ENCODE data around the gene SEL1L.
"Not testable (repeated sequence)": the region's sequence is repeated elsewhere in the genome, so short reads cannot be mapped to it uniquely, and the experiment has no call there.

SEL1L gene

DNA sequence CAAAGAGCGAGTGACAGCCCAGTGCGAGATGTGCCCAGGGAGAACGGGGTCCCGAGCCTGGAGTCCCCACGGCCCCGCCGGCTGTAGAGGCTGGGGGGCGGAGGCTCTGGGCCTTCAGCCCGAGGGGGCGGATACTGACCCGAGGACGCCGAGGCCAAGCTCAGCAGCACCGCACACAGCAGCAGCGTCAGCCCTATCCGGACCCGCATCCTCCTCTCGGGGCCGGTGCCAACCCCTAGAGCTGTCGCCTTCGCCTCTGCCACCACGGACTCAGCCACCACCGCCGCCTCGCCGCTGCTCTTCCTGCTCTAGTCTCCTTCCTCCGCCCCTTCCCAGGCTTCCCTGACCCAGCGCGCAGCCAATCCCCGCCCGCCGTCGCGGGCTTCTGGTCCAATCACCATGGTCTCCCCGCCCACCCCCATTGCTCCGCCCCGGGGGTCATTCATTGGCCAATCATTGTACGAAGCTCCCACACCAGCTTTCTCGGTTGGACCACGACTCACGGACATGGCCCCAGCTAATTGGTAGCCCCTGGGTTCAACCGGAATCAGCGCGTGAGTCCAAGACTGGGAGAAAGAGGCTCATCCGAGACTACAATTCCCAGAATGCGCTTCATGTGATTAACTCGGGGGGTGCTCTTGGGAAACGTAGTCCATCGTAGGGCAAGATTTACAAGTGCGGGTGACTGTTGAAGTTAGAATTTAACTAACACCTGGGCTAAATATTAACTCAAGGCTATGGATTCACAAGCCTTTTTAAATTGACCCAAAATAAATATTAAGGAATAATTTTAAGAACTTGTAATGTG, at the start of gene SEL1L:
TSS of gene SEL1L (minus strand) at position 318 of the 808 bp plus-strand sequence. CDS start at position 209, 109 bp downstream.
- peak; percentile 100 for DNase-seq

DNA sequence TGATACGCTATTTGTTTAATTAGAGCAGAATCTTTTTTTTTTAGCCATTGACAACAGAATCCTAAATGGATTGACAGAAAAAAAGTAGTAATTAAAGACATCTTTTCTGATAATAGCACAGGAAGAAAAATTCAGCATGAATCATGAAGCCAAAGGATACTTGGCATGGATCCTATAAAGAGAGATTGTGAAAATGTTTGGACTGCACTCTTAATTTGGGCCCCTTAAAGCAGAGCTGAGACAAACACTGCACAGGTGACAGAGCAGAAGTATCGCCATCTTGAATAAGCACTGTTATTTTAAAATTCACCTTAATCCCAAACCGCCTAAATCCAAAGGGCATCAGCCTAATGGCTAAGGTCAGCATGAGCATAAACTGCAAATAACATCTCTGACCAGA, 48.8 kb upstream of the SEL1L start:
- DNase-seq, result no peak

DNA sequence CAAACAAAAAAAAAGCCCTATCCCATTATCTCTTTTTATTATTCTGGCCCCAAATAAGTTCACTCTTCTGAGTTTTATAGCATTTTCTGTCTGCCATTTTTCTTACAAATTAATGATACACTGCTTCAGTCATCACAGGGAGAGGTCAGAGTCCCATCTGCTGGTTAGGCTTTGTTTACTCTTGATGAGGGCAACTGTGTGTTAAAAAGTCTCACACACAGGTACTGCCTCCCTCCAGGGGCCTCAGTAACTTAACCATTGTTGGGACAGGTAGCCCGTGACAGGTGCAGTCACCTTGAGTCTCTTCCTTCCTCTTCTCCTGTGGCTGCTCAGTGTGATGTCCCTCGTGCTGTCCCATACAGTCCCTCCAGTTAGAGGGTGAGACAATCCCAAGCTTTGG, 45.5 kb upstream of the SEL1L start:
- DNase-seq, result no peak

DNA sequence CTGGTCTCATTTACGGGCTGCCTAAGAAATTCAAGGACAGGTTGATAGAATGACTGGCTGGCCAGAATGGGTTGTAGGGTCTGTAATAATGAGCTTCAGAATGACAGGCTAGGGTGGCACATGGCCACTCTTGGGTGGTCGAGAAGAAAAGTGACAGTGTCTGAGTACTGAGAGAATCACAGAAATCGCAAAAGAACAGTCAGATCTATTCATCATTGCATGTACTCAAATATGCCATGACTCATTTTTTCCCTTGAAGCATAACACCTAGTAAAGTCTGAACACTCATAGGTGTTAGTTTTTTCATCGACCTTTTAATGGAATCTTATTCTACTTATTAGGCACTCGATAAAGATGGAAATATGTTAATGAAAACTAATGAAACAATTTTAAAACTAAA, 37.8 kb upstream of the SEL1L start:
- DNase-seq, result no peak

DNA sequence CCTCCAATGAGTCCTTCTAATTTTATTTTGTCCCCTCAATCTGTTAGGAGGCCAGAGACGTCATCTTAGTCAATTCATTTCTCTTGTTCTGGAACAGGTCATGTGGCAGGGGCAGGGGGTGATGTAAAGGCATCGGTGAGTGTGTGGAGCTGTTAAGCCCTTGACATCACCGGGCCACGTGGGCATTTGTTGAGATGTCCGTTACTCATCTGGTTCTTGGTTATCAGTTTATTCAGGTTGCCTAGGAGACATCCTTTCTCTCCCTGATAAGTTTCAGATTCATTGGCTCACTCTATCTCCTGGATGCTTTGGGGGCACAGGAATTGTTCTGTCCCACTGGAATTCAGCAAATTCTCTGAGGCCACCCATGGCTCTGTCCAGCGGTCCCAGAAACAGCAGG, 33.6 kb upstream of the SEL1L start:
- no peak for DNase-seq

DNA sequence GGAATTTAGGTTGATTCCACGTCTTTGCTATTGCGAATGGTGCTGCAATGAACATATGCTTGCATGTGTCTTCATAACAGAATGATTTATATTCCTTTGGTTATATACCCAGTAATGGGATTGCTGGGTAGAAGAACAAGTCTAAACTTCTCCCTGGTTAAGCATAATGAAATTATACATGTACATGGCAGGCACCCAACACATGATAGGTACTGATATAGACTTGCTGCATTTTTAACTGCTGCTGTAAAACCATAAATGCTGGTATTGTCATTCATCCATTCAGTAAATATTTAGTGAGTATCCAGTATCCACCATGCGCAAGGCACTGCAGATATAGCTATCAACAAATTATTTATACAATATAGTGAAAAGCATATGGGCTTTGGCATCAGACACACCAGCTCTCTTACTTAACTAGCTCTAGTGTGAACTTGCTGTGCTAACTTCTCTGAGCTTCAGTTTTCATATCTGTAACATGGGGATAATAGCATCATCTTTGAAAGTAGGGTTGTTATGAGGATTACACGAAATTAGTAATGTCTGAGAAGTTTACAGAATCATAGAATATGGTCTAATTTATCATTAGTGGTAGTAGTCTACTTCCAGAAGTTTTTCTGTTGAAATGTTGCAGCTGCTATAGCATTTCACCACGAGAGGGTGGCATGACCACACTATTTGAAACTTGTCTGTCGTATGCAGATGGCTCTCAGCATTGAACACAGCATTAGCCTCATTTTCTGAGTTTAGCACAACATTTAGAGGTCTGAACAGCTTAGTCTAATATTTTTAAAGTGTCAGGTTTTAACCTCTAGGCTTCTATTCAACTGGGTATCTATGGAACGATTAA, 32.0 kb upstream of the SEL1L start:
- no peak for DNase-seq

DNA sequence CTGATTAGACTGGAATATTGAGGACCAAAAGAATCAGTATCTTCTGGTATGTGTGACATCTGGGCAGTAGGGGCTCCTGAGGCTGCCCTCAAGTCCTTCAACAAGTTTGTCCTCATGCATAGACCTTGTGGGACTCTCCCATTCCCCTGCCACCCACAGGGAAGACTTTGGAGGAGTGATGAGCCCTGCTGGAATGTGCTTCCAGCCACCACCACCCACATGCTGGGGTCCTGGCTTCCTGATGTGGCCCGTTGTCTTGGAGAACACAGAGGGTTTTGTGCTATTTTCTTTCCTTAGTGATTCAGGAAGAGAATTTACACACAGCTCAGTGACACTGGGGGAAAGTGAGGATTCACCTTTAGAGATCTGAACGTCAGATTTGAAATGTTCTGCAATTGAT, 29.2 kb upstream of the SEL1L start:
- no peak for DNase-seq

DNA sequence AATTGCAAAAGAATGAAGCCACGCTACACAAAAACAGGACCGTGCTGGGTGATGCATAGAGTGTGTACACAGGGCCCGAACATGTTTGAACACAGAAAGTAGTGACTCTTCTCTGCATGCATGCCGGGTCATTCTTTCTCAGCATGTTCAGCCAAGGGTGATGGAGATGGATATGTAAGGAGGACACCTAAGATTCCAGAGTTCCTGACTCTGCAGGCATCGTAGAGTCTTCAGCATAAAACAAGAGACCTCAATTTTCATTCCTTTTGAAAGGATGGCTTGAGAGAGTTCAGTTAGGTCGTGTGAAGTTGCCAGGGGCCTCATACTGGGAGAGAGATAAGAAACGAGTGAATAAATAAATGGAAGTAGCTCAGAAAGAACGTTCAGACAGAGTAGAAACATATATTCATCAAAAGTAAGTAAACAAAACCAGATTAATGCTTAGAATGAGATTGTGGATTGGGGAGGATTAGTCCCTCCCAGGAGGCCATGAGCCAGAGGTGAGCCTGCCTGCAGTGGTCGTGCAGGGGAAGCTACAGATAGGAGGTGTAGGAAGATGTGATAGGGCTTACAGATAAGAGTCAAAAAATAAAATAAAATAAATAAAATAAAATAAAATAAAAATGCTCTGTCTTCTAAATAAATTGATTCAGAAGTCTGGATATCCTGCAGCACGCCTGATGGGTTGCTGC, 27.6 kb upstream of the SEL1L start:
- DNase-seq, result no peak

DNA sequence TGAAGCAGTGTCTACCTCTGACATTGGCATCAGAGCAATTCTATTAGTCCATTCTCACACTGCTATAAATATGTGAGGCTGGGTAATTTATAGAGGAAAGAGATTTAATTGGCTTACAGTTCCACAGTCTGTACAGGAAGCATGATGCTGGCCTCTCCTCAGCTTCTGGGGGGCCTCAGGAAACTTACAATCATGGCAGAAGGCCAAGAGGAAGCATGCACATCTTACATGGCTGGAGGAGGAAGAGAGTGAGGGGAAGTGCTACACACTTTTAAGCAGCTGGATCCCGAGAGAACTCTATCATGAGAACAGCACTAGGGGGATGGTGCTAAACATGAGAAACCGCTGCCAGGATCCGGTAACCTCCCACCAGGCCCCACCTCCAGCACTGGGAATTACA, 25.7 kb upstream of the SEL1L start:
- no peak for DNase-seq

DNA sequence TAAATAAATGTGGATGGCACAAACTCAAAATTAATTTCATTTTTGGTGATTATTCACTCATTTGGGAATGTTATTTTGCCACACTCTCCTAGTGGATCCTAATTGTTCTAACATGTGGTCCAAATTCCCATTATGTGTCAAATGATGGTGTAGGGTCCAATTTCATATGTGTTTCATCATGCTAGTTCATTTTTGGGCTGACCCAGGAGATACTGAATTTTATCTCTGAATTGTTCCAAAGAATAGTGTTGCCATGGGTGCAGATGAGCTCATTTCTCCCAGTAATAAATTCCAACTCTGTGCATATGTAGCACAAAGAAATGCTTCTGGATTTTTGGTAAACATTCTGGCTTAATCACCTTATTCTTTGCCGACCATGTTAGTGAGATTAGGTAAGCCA, 23.5 kb upstream of the SEL1L start:
- no peak for DNase-seq

DNA sequence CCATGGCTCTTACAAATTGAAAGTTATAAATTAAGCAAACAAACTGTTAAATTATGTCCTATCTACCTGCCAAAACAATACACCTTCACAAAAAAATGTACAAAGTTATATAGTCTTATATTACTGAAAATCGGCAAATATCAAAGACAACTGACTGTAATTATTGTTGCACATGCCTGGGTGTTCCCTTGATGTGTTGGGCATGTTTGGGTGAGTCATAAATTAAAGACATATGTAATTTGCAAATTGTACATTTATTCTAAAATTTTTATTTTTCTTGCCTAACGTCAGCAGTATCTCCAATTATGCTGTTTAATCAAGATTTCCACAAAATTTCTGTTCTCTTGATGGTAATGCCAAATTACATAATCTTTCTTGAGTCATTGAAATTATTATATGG, 22.0 kb upstream of the SEL1L start:
- no peak for DNase-seq

DNA sequence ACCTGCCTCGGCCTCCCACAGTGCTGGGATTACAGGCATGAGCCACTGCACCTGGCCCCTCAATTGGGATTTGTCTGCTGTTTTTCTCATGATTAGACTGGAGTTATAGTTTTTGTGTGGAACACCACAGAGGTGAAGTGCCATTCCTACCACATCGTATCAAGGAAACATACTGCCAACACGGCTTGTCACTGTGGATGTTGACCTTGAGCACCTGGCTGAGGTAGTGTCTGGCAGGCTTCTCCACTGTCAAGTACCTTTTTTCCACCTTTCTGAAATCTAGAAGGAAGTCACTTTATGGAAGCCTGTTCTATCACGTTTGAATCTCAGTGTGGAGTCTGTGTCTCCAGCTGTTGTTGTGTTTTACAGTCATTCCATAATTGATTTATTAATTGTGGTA, 21.4 kb upstream of the SEL1L start:
- DNase-seq, result no peak

DNA sequence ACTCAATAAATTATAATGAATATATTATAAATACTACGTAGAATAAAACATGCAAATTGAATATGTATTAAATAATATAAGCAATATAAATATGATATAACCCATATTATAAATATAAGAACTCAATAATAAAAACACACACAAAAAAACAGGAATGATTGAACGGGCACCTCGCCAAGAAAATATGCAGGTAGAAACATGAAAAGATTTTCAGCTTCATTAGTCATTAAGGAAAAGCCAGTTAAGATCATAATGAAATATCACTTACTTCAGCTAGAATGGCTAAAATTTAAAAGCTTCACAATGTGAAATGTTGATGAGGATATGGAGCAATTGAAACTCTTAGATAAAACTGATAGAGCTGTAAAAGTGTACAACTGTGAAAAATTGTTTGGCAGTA, 17.8 kb upstream of the SEL1L start:
- DNase-seq, result no peak

DNA sequence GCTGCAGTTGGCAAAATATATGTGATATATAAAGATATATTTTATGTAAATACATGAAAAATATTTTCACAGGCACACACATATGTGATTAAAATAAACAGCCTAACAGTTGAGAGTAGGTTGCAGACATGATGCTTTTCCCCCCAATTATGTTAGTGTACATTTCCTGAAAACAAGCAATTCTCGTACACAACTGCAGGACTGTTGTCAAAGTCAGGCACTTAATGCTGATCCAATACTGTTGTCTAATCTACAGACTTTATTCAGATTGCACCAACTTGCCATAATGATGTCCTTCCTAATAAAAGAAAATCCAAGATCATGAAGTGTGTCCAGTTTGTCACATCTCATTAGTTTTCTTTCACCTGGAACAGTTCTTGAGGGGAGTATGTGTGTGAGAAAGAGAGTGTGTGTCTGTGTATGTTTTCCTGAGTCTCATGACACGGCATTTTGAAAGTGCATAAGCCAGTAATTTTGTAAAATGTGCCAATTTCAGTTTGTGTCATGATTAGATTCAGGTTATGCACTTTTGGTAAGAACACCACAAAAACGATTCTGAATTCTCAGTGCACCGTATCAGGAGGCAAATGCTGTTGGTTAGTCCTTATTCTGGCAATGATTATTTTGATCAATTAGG, 16.5 kb upstream of the SEL1L start:
- no peak for DNase-seq

DNA sequence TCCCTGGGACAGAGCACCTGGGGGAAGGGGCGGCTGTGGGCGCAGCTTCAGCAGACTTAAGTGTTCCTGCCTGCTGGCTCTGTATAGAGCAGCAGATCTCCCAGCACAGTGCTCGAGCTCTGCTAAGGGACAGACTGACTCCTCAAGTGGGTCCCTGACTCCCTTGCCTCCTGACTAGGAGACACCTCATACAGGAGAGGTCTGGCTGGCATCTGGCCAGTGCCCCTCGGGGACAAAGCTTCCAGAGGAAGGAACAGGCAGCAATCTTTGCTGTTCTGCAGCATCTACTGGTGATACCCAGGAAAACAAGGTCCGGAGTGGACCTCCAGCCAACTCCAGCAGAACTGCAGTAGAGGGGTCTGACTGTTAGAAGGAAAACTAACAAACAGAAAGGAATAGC, 7.6 kb upstream of the SEL1L start:
- DNase-seq, result not testable (repeated sequence)

DNA sequence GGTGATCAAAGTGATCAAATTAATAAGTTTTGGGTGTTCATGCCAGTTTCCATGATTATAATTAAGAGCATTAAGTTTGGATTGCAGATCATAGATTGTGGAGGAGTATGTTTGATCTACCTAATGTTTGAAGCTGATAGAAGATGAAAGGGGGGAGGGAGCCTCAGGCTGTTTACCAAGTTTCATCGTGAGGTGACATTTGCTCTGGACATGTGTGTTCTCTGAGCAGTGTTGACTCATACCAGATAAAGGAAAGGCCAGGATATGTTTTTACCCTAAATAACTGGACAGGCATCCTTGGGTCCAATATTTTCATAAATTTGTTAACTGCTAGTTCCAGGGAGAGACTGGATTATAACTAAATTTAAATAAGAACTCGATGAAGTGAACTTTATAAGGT, 3.5 kb upstream of the SEL1L start:
- DNase-seq, result no peak

DNA sequence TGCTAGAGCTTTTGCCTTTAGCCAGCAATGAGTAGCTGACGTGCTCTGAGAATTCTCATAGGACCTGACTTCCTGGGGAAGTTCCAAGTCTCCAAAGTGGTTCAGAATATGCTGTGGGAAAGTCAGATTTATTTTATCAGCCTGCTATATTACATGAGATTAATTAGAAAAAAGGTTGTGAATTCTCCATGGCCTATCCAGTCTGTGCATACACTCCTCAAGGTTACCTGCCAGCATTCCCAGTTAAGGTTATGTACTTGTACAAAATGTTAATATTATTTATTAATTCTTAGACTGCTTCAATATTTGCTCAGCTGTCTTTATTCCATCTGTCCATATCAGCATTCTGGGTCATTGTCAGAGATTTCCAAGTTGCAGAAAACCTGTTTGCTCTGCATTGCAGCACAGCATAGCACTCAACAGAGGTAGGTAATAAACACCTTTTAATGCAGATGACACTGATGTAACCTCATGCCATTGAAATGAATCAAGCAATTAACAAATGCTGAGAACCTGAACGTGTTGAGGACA, 2.7 kb upstream of the SEL1L start:
- no peak for DNase-seq

DNA sequence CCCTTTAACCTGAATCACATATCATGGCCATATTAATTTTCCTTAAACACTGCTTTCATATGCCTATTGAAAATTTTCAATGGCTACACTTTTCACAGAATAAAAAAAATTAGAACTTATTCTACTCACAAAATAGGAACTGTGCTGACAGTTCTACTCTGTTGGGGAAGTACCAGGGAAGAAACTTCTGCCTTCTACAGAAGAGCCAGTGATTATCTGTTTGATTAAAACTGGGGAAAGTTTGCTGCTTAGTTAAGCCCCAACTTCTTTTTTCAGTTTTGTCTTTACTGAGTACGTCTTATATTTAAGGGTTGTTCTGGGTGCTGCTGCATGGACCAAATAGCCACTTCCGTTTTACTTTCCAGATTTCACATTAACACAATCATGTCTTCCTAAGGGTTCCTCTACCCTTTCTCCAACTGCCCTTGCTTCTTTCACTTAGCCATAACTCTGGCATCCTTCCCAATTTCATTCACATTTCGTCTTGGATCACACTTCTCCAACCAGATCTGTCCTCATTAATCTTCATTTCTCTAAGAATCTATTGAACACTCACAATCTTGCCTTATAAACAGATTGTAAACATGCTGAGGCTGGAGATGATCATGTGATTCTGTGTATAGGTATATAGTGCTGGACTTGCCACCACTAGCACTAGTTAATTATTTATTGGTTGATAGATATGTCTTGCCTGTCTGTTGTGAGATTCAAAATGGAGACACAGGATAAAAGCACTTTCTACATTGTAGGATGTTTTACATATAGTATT, 1.9 kb upstream of the SEL1L start:
- DNase-seq, result no peak

DNA sequence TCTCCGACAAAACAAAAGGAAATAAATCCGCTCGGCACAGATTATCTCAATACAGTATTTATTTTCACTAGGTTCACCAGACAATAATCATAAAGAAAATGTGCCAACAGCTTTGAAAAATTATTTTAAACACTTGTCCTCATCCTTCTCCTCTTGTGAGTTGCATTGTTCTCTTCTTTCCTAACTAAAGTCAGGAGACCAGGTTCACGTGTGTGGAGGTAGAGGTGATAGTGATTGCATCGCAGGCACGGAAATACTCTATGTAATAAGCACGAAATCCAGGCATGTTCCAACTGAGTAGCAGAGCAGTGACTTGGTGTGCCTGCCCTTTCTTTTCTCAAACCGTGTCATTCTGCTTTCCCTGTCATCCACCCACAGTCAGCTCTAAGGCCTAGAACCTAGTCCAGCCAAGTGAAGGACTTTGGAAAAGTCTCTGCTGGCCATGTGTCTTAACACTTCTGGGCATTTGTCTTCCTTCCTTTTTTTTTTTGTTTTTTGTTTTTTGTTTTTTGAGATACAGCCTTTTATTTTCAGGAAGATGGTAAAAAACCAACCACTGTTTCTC, 939 bp upstream of the SEL1L start:
- no peak for DNase-seq

DNA sequence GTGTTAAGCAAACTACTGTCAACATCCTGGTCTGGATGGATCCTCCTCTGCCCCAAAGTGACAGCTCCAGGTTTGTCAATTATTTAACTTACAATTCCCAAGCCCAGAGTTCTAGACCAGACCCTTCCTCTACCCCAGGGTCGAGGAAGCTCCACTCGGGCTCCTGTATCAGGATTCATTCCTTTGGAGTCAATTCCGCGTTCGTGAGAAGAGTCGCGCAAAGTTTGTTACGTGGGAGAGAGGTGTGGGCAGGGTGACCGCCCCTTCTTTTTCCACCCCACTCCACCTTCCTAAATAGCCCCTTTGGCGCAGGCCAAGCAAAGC, 479 bp downstream of the SEL1L start:
- DNase-seq, result no peak

DNA sequence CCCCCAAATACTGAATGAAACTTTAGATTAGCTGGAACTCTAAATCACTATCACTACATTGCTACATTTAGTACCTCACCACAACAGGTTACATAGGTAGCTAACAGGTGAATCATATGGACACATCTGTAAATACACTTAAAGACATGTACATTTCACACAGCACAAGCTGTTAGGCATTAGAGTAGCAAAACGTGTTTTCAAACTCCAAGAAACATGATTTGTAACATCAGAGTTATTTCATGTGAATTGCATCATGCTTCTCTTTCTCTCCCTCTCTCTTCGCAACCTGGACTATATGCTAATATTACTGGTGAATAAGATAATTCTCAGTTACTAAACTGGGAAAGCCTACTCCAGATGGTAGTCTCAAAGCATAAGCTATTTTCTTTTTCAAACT, 4.3 kb downstream of the SEL1L start:
- DNase-seq, result no peak

DNA sequence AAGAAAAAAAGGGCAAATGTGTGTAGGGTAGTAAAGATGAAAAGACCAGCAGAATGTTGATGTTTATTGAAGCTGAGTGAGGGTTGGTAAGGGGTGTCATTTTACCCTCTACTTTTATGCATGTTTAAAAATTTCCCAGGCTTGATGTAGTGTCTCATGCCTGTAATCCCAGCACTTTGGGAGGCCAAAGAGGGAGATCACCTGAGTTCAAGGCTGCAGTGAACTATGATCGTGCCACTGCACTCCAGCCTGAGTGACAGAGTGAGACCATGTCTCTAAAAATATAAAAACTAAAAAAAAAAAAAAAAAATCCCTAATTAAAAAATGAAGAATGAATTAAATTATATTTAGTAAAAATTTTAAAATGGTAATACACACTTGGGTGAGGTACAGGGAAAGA, 8.5 kb downstream of the SEL1L start:
- DNase-seq, result no peak

Data from activated CD4-positive, CD25-positive, alpha-beta regulatory T cell treated with anti-CD3 and anti-CD28 coated beads, Interleukin-2, amount 50 U/mL, for 72 hours (primary cell).